ENCODE results near the gene SNX9.
A peak's percentile ranks its signal among the peaks of the same experiment; 100 is the strongest.
"Not testable (repeated sequence)": the region's sequence is repeated elsewhere in the genome, so short reads cannot be mapped to it uniquely, and the experiment has no call there.

Gene SNX9

GRCh38 chr6:157921685-157922367 lies 98.8 kb downstream of the SNX9 start:
- DNase-seq (ENCODE audit: low read depth in 2 of 2), result no peak

- DNase-seq (ENCODE audit: low read depth in 2 of 2), result no peak
These were observed 102.7 kb downstream of the SNX9 start for GRCh38 chr6:157925771-157926170.

GRCh38 chr6:157927011-157927410 lies 104.0 kb downstream of the SNX9 start:
- DNase-seq (ENCODE audit: low read depth in 2 of 2), result no peak

GRCh38 chr6:157928428-157928827 lies 105.4 kb downstream of the SNX9 start:
- DNase-seq (ENCODE audit: low read depth in 2 of 2), result no peak

GRCh38 chr6:157929076-157929475 lies 106.0 kb downstream of the SNX9 start:
- DNase-seq (ENCODE audit: low read depth in 2 of 2), result no peak

- no peak for DNase-seq (ENCODE audit: low read depth in 2 of 2)
These were observed 106.8 kb downstream of the SNX9 start for GRCh38 chr6:157929765-157930319.

- DNase-seq (ENCODE audit: low read depth in 2 of 2), result no peak
These were observed 112.7 kb downstream of the SNX9 start for GRCh38 chr6:157935786-157936185.

GRCh38 chr6:157937318-157937717 lies 114.3 kb downstream of the SNX9 start:
- DNase-seq (ENCODE audit: low read depth in 2 of 2), result no peak

GRCh38 chr6:157937916-157938315 lies 114.9 kb downstream of the SNX9 start:
- no peak for DNase-seq (ENCODE audit: low read depth in 2 of 2)

GRCh38 chr6:157940375-157941036 lies 117.5 kb downstream of the SNX9 start:
- DNase-seq (ENCODE audit: low read depth in 2 of 2), result peak; percentile 63 to 69

GRCh38 chr6:157941101-157941863 lies 118.2 kb downstream of the SNX9 start:
- DNase-seq (ENCODE audit: low read depth in 2 of 2), result no peak

- DNase-seq (ENCODE audit: low read depth in 2 of 2), result no peak
These were observed 119.3 kb downstream of the SNX9 start for GRCh38 chr6:157942351-157942750.

GRCh38 chr6:157943249-157943963 lies 120.4 kb downstream of the SNX9 start:
- no peak for DNase-seq (ENCODE audit: low read depth in 2 of 2)

- no peak for DNase-seq (ENCODE audit: low read depth in 2 of 2)
These were observed 120.9 kb downstream of the SNX9 start for GRCh38 chr6:157943964-157944283.

GRCh38 chr6:157944983-157945931 lies 122.2 kb downstream of the SNX9 start:
- DNase-seq (ENCODE audit: low read depth in 2 of 2), result peak in 1 of 2 donors; percentile 49

GRCh38 chr6:157946053-157946617 lies 123.1 kb downstream of the SNX9 start:
- DNase-seq (ENCODE audit: low read depth in 2 of 2), result no peak

GRCh38 chr6:157946865-157947532 lies 124.0 kb downstream of the SNX9 start:
- DNase-seq (ENCODE audit: low read depth in 2 of 2), result no peak

- DNase-seq (ENCODE audit: low read depth in 2 of 2), result not testable (repeated sequence)
These were observed 127.9 kb downstream of the SNX9 start for GRCh38 chr6:157950899-157951298.

GRCh38 chr6:157951828-157952227 lies 128.8 kb downstream of the SNX9 start:
- DNase-seq (ENCODE audit: low read depth in 2 of 2), result no peak

GRCh38 chr6:157952861-157953351 lies 129.9 kb downstream of the SNX9 start:
- no peak for DNase-seq (ENCODE audit: low read depth in 2 of 2)

All from stimulated activated CD4-positive, alpha-beta T cell treated with anti-CD3 and anti-CD28 coated beads, Interleukin-4, amount 100 ng/mL, for 48 hours (primary cell).